Germinal center (tissue), 1 donor: Measurements from ENCODE around the gene ERN2.

Experiments used
- DNase-seq: peaks from one replicate; pipeline ENCODE4 v3.0.0; 2012; ENCODE audit warnings: mixed read lengths, low spot score

The ERN2 gene

DNA sequence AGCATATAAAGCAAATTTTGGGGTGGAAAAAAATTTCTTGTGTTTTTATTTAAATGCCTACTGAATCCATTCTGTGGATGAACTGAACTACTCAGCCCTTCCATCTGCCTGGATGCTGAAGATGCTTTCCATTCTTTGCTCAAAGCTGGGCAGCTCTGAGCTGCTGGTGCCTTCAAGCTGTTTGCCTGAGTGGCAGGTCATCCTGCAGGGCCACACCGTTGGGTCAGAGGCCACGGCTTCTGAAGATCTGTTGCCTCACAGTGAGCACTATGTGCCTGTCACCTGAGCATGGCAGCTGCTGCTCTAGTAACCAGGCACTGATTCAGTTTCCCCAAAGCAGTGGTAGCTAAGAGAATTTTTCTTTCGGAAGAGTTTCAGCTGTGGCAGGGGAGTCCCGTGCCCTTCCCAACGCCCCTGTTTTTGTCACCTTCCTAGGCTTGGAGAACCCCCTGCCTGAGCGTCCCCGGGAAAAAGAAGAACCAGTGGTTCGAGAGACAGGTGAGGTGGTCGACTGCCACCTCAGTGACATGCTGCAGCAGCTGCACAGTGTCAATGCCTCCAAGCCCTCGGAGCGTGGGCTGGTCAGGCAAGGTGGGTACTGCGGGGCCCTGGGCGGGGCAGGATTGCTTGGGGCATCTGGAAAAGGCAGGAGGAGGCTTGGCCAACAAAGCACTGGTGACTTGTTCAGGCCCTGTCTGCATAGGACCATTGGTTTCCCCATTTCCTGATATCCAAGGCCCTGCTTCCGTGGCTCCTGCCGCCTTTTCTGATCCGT is 25.8 kb downstream of the ERN2 start:
- DNase-seq = no peak

- no peak for DNase-seq
Measured at GRCh38 chr16:23683487-23683886, 29.5 kb downstream of the ERN2 start.

DNA sequence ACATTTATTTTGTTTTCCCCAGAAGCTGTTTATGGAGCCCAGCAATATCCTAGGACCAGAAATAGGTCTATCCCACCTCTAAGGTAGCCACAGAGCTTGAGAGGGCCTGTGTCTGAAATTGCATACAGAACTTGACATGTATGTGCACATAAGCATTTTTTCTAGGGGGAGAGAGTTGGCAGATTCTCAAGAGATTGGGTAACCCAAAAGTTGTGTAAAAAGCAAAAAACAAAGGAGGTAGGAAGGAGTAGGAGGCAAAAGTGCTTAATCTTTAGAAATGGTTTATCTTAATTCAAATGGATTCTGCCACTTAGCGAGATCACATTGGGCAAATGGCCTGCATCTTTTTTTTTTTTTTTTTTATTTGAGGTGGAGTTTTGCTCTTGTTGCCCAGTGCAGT is 30.8 kb downstream of the ERN2 start:
- DNase-seq = no peak

- no peak for DNase-seq
Measured at GRCh38 chr16:23679986-23680336, 33.1 kb downstream of the ERN2 start.

GRCh38 chr16:23679274-23679985 is 33.6 kb downstream of the ERN2 start:
- peak; percentile 42 for DNase-seq

DNA sequence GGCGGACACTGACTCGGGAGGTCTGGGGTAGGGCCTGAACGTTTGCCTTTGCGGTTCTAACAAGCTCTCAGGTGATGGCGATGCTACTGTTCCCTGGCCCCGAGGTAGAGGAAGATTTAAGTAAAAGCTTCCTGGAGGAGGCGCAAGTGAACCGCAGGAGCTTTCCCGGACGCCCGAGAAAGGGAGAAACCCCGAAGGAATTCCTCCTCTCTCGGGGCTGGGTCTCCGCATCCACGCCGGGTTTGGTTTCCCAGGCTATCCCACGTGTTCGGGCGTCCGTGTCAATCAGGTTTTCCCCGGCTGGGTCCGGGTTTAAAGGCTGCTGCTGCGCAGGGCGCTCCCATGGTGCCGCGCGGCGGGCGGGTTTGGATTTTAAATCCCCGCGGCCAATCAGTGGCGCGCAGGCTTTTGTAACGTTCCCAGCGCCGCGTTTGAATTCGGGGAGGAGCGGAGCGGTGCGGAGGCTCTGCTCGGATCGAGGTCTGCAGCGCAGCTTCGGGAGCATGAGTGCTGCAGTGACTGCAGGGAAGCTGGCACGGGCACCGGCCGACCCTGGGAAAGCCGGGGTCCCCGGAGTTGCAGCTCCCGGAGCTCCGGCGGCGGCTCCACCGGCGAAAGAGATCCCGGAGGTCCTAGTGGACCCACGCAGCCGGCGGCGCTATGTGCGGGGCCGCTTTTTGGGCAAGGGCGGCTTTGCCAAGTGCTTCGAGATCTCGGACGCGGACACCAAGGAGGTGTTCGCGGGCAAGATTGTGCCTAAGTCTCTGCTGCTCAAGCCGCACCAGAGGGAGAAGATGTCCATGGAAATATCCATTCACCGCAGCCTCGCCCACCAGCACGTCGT is 34.4 kb downstream of the ERN2 start, which contains the start of gene PLK1:
Gene PLK1, plus strand, starts transcription at position 460 of the 844 bp plus-strand sequence. Its CDS starts 44 bp downstream, at position 504.
- peak; percentile 92 for DNase-seq

- no peak for DNase-seq
Measured at GRCh38 chr16:23676924-23677480, 36.0 kb downstream of the ERN2 start.

DNA sequence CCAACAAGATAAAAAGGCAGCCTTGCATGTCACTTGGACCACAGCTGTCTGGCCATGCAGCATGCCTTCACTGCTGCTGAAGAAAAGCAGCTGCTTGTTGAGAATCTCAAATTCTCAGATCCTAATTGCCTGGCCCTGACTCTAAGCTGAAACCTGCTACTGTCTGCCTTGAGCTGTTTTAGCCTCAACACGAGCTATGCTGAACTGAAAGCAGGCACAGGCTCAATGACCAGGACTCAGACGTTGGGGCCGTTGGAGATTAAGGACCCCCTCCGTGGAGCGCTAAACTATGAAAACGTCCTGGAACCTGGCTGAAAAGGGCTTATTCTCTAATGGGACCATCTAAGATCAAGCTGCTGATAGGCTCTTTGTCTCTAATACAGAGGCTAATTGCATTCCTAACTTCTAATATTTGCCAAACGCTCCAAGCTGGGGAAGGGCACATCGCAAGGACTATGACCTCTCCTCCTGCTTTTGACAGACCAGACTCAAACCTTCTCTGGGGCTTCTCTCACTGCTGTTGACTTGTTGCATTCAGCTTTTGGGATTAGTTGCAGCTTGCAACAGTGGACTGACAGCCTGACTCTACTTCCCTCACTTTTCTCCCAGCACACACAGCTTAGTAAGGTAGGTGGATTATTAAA is 38.9 kb downstream of the ERN2 start:
- no peak for DNase-seq

GRCh38 chr16:23670137-23670776 is 42.8 kb downstream of the ERN2 start:
- peak; percentile 34 for DNase-seq

- DNase-seq = no peak
Measured at GRCh38 chr16:23668873-23669272, 44.1 kb downstream of the ERN2 start.

GRCh38 chr16:23668225-23668624 is 44.8 kb downstream of the ERN2 start:
- no peak for DNase-seq

DNA sequence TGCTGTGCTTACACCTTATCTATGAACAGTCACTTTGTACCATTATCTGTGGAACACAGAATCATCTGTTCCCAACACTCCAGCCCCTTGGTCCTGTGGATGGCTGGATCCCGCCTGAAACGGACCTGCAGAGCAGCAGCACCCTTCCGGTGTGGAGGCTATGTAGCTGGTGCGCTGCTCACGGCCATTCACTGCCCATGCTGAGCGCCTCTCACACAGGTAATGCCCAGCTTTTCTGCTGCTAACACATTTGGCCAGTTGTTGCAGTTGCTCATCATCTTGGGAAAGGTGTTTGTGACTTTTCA is 45.7 kb downstream of the ERN2 start:
- no peak for DNase-seq

GRCh38 chr16:23666571-23667354 is 46.3 kb downstream of the ERN2 start:
- no peak for DNase-seq

DNA sequence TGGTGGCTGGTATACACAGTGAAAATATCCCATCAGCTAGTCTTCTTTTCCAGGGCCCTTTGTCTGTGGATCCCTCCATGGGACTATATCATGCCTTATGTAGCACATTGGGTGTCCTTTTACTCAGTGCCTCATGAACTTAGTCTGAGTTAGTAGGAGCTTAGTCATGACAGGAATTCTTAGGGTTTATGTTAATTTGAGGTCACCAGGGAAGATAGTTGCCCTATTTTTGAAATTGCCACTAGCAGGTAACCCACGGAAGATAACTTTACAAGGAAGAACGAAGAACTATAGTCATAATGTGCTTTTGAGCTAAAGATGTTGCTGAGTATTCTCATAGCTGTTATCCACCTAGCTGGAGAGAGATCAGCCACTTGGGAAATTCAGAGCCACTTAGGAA is 49.1 kb downstream of the ERN2 start:
- no peak for DNase-seq

- DNase-seq = no peak
Measured at GRCh38 chr16:23651943-23652468, 61.0 kb downstream of the ERN2 start.

- no peak for DNase-seq
Measured at GRCh38 chr16:23650674-23651416, 62.2 kb downstream of the ERN2 start.

DNA sequence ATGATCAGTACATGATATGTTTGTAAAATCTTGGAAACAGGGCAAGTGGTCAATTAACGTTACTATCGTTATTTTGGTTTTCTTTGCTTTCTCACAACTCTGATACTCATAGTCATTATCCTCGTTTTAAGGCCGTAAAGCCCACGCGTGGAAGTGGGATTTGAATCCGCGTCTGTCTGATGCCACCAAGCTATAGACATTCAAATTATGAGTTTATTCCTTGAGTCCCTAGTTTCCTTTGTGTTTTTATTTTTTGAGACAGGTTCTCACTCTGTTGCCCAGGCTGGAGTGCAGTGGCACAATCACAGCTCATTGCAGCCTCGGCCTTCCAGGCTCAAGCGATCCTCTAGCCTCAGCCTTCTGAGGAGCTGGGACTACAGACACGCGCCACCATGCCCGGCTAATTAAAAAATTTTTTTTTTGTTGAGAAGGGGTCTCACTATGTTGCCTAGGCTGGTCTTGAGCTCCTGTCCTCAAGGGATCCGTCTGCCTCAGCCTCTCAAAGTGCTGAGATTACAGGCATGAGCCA is 70.7 kb downstream of the ERN2 start:
- no peak for DNase-seq

- DNase-seq = peak; percentile 95
Measured at GRCh38 chr16:23640931-23641765, 71.9 kb downstream of the ERN2 start, which contains the start of the genes DCTN5 and PALB2. Gene DCTN5 (plus strand): TSS chr16:23641466. CDS start chr16:23641543, 77 bp downstream. Gene PALB2 (minus strand): TSS chr16:23641310. CDS start chr16:23641157, 153 bp downstream.
